Measurements from ENCODE around the gene TBXAS1. TPM values are rescaled to one million over a fixed set of nuclear protein-coding genes. Genes with fewer than 3 reads are reported as not detected.

TBXAS1 gene
- total and polyA plus RNA-seq, 2 experiments from 2014 or later = 1.3 TPM; not detected in 1

DNA sequence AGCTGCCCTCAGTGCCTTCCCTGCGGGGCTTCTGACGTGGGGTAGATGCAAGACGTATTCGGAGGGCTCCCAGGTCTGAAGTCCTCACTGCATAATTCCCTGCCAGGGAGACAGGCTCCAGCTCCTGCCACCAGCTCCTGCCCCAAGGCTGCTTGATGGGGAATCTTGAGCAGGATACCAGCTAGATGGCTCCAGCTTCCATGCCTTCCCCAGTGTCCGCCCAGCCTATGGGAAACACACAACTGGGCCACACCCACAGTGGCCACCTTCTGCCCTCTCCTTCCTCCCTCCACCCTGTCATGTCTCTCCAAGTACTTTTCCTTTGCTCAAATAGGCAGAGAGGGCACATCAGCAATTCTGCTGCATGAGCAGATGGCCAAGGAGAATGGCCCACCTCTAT is 137.9 kb downstream of the TBXAS1 start:
- no peaks in the 10 kb centered on the region for H3K27me3 ChIP-seq (ENCODE audit: insufficient read depth)

More for the DNA sequence above, 137.9 kb downstream of the TBXAS1 start:
- Histone ChIP-seq H3K79me2 (replicated peaks; ENCODE audit: insufficient read depth) (no peaks in the 10 kb centered on the region), H3K9me2 (ENCODE audit: insufficient read depth) (peaks cover 9% of the 10 kb centered on the region), H3K4me2 (no peak overlapping the region), H2AFZ (no peak overlapping the region), H4K20me1 (replicated peaks; ENCODE audit: insufficient read depth) (no peaks in the 10 kb centered on the region), H3K36me3 (ENCODE audit: insufficient read depth) (no peaks in the 10 kb centered on the region), H3F3A (replicated peaks; ENCODE audit: low read depth) (peaks cover 6% of the 10 kb centered on the region; the same call in 1 of the 2 replicates), H3K27ac (ENCODE audit: low read depth) (no peak overlapping the region), H3K4me1 (ENCODE audit: insufficient read depth) (peaks cover 28% of the 10 kb centered on the region), H3K4me3 (no peak overlapping the region)
- ATAC-seq (no peak), DNase-seq (ENCODE audit: low spot score) (no peak)
- H3K4me3 Mint-ChIP-seq = no peak overlapping the region
- H3K9me3 Mint-ChIP-seq = no peaks in the 10 kb centered on the region; the same call in 2 of the 3 replicates
- H3K27me3 Mint-ChIP-seq (ENCODE audit: insufficient read depth, low read depth, poor library complexity) = peaks cover 8% of the 10 kb centered on the region
- TF ChIP-seq, protein P1, sequence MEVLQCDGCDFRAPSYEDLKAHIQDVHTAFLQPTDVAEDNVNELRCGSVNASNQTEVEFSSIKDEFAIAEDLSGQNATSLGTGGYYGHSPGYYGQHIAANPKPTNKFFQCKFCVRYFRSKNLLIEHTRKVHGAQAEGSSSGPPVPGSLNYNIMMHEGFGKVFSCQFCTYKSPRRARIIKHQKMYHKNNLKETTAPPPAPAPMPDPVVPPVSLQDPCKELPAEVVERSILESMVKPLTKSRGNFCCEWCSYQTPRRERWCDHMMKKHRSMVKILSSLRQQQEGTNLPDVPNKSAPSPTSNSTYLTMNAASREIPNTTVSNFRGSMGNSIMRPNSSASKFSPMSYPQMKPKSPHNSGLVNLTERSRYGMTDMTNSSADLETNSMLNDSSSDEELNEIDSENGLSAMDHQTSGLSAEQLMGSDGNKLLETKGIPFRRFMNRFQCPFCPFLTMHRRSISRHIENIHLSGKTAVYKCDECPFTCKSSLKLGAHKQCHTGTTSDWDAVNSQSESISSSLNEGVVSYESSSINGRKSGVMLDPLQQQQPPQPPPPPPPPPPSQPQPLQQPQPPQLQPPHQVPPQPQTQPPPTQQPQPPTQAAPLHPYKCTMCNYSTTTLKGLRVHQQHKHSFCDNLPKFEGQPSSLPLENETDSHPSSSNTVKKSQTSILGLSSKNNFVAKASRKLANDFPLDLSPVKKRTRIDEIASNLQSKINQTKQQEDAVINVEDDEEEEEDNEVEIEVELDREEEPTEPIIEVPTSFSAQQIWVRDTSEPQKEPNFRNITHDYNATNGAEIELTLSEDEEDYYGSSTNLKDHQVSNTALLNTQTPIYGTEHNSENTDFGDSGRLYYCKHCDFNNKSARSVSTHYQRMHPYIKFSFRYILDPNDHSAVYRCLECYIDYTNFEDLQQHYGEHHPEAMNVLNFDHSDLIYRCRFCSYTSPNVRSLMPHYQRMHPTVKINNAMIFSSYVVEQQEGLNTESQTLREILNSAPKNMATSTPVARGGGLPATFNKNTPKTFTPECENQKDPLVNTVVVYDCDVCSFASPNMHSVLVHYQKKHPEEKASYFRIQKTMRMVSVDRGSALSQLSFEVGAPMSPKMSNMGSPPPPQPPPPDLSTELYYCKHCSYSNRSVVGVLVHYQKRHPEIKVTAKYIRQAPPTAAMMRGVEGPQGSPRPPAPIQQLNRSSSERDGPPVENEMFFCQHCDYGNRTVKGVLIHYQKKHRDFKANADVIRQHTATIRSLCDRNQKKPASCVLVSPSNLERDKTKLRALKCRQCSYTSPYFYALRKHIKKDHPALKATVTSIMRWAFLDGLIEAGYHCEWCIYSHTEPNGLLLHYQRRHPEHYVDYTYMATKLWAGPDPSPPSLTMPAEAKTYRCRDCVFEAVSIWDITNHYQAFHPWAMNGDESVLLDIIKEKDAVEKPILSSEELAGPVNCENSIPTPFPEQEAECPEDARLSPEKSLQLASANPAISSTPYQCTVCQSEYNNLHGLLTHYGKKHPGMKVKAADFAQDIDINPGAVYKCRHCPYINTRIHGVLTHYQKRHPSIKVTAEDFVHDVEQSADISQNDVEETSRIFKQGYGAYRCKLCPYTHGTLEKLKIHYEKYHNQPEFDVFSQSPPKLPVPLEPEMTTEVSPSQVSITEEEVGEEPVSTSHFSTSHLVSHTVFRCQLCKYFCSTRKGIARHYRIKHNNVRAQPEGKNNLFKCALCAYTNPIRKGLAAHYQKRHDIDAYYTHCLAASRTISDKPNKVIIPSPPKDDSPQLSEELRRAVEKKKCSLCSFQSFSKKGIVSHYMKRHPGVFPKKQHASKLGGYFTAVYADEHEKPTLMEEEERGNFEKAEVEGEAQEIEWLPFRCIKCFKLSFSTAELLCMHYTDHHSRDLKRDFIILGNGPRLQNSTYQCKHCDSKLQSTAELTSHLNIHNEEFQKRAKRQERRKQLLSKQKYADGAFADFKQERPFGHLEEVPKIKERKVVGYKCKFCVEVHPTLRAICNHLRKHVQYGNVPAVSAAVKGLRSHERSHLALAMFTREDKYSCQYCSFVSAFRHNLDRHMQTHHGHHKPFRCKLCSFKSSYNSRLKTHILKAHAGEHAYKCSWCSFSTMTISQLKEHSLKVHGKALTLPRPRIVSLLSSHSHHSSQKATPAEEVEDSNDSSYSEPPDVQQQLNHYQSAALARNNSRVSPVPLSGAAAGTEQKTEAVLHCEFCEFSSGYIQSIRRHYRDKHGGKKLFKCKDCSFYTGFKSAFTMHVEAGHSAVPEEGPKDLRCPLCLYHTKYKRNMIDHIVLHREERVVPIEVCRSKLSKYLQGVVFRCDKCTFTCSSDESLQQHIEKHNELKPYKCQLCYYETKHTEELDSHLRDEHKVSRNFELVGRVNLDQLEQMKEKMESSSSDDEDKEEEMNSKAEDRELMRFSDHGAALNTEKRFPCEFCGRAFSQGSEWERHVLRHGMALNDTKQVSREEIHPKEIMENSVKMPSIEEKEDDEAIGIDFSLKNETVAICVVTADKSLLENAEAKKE (CRISPR knock-in tag; IDR thresholded peaks at IDR 0.05) = no peak
- no peak for TF ChIP-seq JUNB (IDR thresholded peaks at IDR 0.05; ENCODE audit: unreplicated experiment)
- no peak for TF ChIP-seq CREB1 (CRISPR knock-in tag; IDR thresholded peaks at IDR 0.05; ENCODE audit: low read depth)
- no peak for TF ChIP-seq STAT1 (IDR thresholded peaks at IDR 0.05; ENCODE audit: unreplicated experiment)
- TF ChIP-seq, protein P2, sequence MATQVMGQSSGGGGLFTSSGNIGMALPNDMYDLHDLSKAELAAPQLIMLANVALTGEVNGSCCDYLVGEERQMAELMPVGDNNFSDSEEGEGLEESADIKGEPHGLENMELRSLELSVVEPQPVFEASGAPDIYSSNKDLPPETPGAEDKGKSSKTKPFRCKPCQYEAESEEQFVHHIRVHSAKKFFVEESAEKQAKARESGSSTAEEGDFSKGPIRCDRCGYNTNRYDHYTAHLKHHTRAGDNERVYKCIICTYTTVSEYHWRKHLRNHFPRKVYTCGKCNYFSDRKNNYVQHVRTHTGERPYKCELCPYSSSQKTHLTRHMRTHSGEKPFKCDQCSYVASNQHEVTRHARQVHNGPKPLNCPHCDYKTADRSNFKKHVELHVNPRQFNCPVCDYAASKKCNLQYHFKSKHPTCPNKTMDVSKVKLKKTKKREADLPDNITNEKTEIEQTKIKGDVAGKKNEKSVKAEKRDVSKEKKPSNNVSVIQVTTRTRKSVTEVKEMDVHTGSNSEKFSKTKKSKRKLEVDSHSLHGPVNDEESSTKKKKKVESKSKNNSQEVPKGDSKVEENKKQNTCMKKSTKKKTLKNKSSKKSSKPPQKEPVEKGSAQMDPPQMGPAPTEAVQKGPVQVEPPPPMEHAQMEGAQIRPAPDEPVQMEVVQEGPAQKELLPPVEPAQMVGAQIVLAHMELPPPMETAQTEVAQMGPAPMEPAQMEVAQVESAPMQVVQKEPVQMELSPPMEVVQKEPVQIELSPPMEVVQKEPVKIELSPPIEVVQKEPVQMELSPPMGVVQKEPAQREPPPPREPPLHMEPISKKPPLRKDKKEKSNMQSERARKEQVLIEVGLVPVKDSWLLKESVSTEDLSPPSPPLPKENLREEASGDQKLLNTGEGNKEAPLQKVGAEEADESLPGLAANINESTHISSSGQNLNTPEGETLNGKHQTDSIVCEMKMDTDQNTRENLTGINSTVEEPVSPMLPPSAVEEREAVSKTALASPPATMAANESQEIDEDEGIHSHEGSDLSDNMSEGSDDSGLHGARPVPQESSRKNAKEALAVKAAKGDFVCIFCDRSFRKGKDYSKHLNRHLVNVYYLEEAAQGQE (IDR thresholded peaks at IDR 0.05; ENCODE audit: unreplicated experiment) = no peak
- TF ChIP-seq, protein P3, sequence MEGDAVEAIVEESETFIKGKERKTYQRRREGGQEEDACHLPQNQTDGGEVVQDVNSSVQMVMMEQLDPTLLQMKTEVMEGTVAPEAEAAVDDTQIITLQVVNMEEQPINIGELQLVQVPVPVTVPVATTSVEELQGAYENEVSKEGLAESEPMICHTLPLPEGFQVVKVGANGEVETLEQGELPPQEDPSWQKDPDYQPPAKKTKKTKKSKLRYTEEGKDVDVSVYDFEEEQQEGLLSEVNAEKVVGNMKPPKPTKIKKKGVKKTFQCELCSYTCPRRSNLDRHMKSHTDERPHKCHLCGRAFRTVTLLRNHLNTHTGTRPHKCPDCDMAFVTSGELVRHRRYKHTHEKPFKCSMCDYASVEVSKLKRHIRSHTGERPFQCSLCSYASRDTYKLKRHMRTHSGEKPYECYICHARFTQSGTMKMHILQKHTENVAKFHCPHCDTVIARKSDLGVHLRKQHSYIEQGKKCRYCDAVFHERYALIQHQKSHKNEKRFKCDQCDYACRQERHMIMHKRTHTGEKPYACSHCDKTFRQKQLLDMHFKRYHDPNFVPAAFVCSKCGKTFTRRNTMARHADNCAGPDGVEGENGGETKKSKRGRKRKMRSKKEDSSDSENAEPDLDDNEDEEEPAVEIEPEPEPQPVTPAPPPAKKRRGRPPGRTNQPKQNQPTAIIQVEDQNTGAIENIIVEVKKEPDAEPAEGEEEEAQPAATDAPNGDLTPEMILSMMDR (conservative IDR thresholded peaks at IDR 0.05; ENCODE audit: low read depth in 2 of 2) = no peak
- no peak for TF ChIP-seq EZH2 (IDR thresholded peaks at IDR 0.05; ENCODE audit: low read depth, unreplicated experiment)
- TF ChIP-seq, protein P4, sequence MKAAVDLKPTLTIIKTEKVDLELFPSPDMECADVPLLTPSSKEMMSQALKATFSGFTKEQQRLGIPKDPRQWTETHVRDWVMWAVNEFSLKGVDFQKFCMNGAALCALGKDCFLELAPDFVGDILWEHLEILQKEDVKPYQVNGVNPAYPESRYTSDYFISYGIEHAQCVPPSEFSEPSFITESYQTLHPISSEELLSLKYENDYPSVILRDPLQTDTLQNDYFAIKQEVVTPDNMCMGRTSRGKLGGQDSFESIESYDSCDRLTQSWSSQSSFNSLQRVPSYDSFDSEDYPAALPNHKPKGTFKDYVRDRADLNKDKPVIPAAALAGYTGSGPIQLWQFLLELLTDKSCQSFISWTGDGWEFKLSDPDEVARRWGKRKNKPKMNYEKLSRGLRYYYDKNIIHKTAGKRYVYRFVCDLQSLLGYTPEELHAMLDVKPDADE (IDR thresholded peaks at IDR 0.05) = no peak
- no peak overlapping the region for H3K27ac Mint-ChIP-seq
- peaks cover 28% of the 10 kb centered on the region for H3K4me1 Mint-ChIP-seq
- H3K36me3 Mint-ChIP-seq (ENCODE audit: low read depth) = no peaks in the 10 kb centered on the region
